ENCODE measurements around the gene RAB12.

- TF ChIP-seq POLR2A (IDR thresholded peaks at IDR 0.05), result no peak
- no peak for TF ChIP-seq CTCF (IDR thresholded peaks at IDR 0.05)
Measured at GRCh38 chr18:8559612-8560186, 49.5 kb upstream of the RAB12 start.
